ENCODE data around the gene IL20RB.

Gene IL20RB, protein sequence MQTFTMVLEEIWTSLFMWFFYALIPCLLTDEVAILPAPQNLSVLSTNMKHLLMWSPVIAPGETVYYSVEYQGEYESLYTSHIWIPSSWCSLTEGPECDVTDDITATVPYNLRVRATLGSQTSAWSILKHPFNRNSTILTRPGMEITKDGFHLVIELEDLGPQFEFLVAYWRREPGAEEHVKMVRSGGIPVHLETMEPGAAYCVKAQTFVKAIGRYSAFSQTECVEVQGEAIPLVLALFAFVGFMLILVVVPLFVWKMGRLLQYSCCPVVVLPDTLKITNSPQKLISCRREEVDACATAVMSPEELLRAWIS

GRCh38 chr3:136957751-136958288 lies at the start of gene IL20RB:
IL20RB (plus strand) TSS chr3:136957983; CDS start chr3:136958114, 131 bp downstream.
- DNase-seq = peak in 1 of 2 donors; percentile 41
- Histone ChIP-seq H3K4me1 (peaks cover 0 to 10% (median 0%) of the 10 kb centered on the region in 4 donors), H3K36me3 (no peaks in the 10 kb centered on the region), H3K9me3 (no peaks in the 10 kb centered on the region), H3K27ac (no peak within 1 kb of the TSS), H3K27me3 (no peaks in the 10 kb centered on the region), H3K4me3 (no peak within 1 kb of the TSS)
- no peak for TF ChIP-seq CTCF (IDR thresholded peaks at IDR 0.05)
- intact Hi-C loops (cut with DNase I; ENCODE audit: low total_unique reads) = no loop called here

GRCh38 chr3:136908297-136908696 lies 49.5 kb upstream of the IL20RB start:
- H3K27me3 ChIP-seq = no peaks in the 10 kb centered on the region
- H3K27ac ChIP-seq = no peak overlapping the region
- no peak for TF ChIP-seq CTCF (IDR thresholded peaks at IDR 0.05)
- intact Hi-C loops (cut with DNase I; ENCODE audit: low total_unique reads) = no loop called here
- no peak for DNase-seq
- H3K4me1 ChIP-seq = peaks cover 0 to 17% (median 4%) of the 10 kb centered on the region in 4 donors
- H3K4me3 ChIP-seq = no peak overlapping the region
- H3K9me3 ChIP-seq = peaks cover 0 to 20% (median 11%) of the 10 kb centered on the region in 3 donors
- no peaks in the 10 kb centered on the region for H3K36me3 ChIP-seq

DNA sequence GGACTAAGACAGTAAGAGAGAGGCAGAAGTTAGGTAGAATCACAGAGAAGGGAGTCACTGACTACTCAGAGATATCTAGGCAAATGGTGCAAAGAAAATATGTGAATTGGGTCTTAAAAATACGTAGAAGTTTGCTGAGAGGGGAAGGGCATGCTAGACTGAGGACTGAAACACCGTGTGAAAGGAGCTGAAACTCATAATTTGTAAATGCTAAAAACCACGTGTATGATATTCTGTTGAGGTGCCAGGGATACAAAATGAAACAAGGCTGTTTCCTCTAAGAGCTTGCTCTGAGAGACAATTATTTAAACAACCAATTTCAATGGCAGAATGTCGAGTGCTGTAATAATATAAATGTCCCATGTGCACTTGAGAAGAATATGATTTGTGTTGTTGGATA lies 48.6 kb upstream of the IL20RB start:
- Histone ChIP-seq H3K27ac (no peak overlapping the region), H3K4me1 (peaks cover 0 to 17% (median 4%) of the 10 kb centered on the region in 4 donors), H3K27me3 (no peaks in the 10 kb centered on the region), H3K4me3 (no peak overlapping the region), H3K9me3 (peaks cover 0 to 17% (median 6%) of the 10 kb centered on the region in 3 donors), H3K36me3 (no peaks in the 10 kb centered on the region)
- no peak for TF ChIP-seq CTCF (IDR thresholded peaks at IDR 0.05)
- intact Hi-C loops (cut with DNase I; ENCODE audit: low total_unique reads) = no loop called here
- no peak for DNase-seq

- intact Hi-C loops (cut with DNase I; ENCODE audit: low total_unique reads) = no loop called here
- no peak overlapping the region for H3K27ac ChIP-seq
- TF ChIP-seq CTCF (IDR thresholded peaks at IDR 0.05) = no peak
Measured at GRCh38 chr3:136910697-136911096, 47.1 kb upstream of the IL20RB start.

DNA sequence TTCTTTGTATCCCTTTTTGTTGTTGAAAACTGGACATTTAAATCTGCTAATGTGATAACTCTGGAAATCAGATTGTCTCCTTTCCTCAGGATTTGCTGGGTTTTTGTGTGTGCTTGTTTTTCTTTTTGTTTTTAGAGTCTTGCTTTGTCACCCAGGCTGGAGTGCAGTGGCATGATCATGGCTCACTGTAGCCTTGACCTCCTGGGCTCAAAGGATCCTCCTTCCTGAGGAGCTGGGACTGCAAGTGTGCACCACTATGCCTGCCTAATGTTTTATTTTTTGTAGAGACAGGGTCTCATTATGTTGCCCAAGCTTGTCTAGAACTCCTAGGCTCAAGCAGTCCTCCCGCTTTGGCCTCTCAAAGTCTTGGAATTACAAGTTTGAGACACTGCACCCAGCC lies 44.6 kb upstream of the IL20RB start:
- TF ChIP-seq CTCF (IDR thresholded peaks at IDR 0.05) = no peak
- Histone ChIP-seq H3K36me3 (no peaks in the 10 kb centered on the region), H3K27ac (no peak overlapping the region), H3K9me3 (peaks cover 0 to 8% (median 4%) of the 10 kb centered on the region in 3 donors), H3K4me1 (peaks cover 0 to 15% (median 0%) of the 10 kb centered on the region in 4 donors), H3K4me3 (no peak overlapping the region), H3K27me3 (no peaks in the 10 kb centered on the region)
- no peak for DNase-seq
- intact Hi-C loops (cut with DNase I; ENCODE audit: low total_unique reads) = no loop called here

More at GRCh38 chr3:136910697-136911096, 47.1 kb upstream of the IL20RB start:
- no peak overlapping the region for H3K4me3 ChIP-seq
- H3K9me3 ChIP-seq = peaks cover 0 to 8% (median 4%) of the 10 kb centered on the region in 3 donors
- H3K4me1 ChIP-seq = peaks cover 0 to 21% (median 4%) of the 10 kb centered on the region in 4 donors
- no peaks in the 10 kb centered on the region for H3K36me3 ChIP-seq
- no peaks in the 10 kb centered on the region for H3K27me3 ChIP-seq
- DNase-seq = no peak
